Right lobe of liver (tissue), 4 donors: ENCODE data around the gene COPS9.

Source experiments
- POLR2A ChIP-seq: fragments of 450-650 bp; IDR thresholded peaks from one replicate; pipeline ENCODE4 v1.6.1; 2017; ENCODE audit warnings: antibody characterized with exemption, mild to moderate bottlenecking
- TF ChIP-seq, protein P1 (sequence below), 4 donors: fragments of 200-600 bp in 3 of 4; fragments of 450-650 bp in 1 of 4; IDR thresholded peaks; one replicate each; pipeline versions ENCODE4 v1.5.1 to v1.8.0; 2016 to 2022; ENCODE audit warnings: antibody characterized with exemption in 4 of 4, mild to moderate bottlenecking in 2 of 4
- donor health status: DM: no; HTN: no; CAD: no.
- donor health status: DM: no; HTN: no; CAD: no.
- donor health status: DM: no; HTN: yes; CAD: no.

DNA sequence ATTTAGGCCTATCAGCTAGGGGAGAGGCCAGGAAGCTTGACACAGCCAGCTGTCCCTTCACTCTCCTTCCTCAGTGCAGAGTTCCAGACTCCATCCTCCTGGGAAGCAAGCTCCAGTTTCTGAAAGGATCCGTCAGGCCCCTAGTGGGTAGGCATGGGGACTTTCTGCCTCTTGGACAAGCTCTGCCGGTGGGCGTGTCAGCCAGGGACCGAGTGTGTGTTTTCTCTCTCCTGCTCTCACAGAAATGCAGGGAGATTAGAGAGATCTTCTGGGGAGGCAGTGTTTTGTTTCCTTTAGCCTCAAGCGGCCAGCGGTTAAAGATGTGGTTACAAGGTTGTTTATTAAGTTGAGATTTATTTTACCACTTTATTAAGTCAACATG, 34.2 kb upstream of the COPS9 start:
- TF ChIP-seq, protein P1, sequence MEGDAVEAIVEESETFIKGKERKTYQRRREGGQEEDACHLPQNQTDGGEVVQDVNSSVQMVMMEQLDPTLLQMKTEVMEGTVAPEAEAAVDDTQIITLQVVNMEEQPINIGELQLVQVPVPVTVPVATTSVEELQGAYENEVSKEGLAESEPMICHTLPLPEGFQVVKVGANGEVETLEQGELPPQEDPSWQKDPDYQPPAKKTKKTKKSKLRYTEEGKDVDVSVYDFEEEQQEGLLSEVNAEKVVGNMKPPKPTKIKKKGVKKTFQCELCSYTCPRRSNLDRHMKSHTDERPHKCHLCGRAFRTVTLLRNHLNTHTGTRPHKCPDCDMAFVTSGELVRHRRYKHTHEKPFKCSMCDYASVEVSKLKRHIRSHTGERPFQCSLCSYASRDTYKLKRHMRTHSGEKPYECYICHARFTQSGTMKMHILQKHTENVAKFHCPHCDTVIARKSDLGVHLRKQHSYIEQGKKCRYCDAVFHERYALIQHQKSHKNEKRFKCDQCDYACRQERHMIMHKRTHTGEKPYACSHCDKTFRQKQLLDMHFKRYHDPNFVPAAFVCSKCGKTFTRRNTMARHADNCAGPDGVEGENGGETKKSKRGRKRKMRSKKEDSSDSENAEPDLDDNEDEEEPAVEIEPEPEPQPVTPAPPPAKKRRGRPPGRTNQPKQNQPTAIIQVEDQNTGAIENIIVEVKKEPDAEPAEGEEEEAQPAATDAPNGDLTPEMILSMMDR (IDR thresholded peaks at IDR 0.05) = no peak
- no peak for TF ChIP-seq POLR2A
